ENCODE results near the gene TMEM223. TPM values are rescaled to one million over a fixed set of nuclear protein-coding genes. Genes with fewer than 3 reads are reported as not detected.
A peak's percentile ranks its signal among the peaks of the same experiment; 100 is the strongest.

Gene TMEM223
- polyA plus RNA-seq, 3 donors = 5.7 to 20.4 (median 19.6) TPM

- no peak overlapping the region for H3K9ac ChIP-seq (ENCODE audit: insufficient read depth, low read length, poor library complexity, severe bottlenecking)
- H3K4me1 ChIP-seq (ENCODE audit: control insufficient read depth in 1 of 2, insufficient read depth in 2 of 2, low read length in 2 of 2) = peaks cover 23 to 38% of the 10 kb centered on the region in 2 donors
- Mint-ChIP-seq H3K9me3 (no peaks in the 10 kb centered on the region), H3K36me3 (peaks cover 75 to 85% of the 10 kb centered on the region in 2 donors), H3K27me3 (ENCODE audit: low read depth in 3 of 3) (peaks cover 0 to 1% (median 0%) of the 10 kb centered on the region in 3 donors), H3K27ac (peak overlapping the region in 2 of 7 donors; percentile 61 to 63), H3K4me3 (no peak overlapping the region), H3K4me1 (peaks cover 30% of the 10 kb centered on the region)
- H3K36me3 ChIP-seq (replicated peaks in 1 of 2; ENCODE audit: control insufficient read depth in 1 of 2, insufficient read depth in 2 of 2, low read length in 2 of 2) = peaks cover 82 to 88% of the 10 kb centered on the region in 2 donors
- 83% methylated on average over 2 of the region's 8 CpGs for WGBS (ENCODE audit: insufficient coverage)
- H3K27ac ChIP-seq (ENCODE audit: low read depth in 1 of 2, low read length in 2 of 2) = peak overlapping the region in 1 of 2 donors; percentile 36
- H3K9me3 ChIP-seq (replicated peaks in 1 of 2; ENCODE audit: control insufficient read depth in 1 of 2, insufficient read depth in 1 of 2, low read length in 2 of 2) = no peaks in the 10 kb centered on the region
- no peak overlapping the region for H3K4me2 ChIP-seq (replicated peaks; ENCODE audit: extremely low read depth, low read length, poor library complexity, severe bottlenecking)
- H2AFZ ChIP-seq (ENCODE audit: insufficient read depth, low read depth, low read length, poor library complexity, severe bottlenecking) = no peak overlapping the region
- intact Hi-C loops (cut with micrococcal nuclease) = no loop called here
- H4K20me1 ChIP-seq (ENCODE audit: insufficient read depth, low read length) = peaks cover 73% of the 10 kb centered on the region
- H3K4me3 ChIP-seq (replicated peaks in 1 of 3; ENCODE audit: low read depth in 2 of 3, low read length in 3 of 3) = no peak overlapping the region
- peaks cover 77% of the 10 kb centered on the region for H3K79me2 ChIP-seq (ENCODE audit: insufficient read depth, low read length)
- TF ChIP-seq, protein P1, sequence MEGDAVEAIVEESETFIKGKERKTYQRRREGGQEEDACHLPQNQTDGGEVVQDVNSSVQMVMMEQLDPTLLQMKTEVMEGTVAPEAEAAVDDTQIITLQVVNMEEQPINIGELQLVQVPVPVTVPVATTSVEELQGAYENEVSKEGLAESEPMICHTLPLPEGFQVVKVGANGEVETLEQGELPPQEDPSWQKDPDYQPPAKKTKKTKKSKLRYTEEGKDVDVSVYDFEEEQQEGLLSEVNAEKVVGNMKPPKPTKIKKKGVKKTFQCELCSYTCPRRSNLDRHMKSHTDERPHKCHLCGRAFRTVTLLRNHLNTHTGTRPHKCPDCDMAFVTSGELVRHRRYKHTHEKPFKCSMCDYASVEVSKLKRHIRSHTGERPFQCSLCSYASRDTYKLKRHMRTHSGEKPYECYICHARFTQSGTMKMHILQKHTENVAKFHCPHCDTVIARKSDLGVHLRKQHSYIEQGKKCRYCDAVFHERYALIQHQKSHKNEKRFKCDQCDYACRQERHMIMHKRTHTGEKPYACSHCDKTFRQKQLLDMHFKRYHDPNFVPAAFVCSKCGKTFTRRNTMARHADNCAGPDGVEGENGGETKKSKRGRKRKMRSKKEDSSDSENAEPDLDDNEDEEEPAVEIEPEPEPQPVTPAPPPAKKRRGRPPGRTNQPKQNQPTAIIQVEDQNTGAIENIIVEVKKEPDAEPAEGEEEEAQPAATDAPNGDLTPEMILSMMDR (IDR thresholded peaks at IDR 0.05) = no peak
- no peaks in the 10 kb centered on the region for H3K27me3 ChIP-seq (ENCODE audit: control insufficient read depth in 2 of 2, insufficient read depth in 2 of 2, low read length in 2 of 2)
- peak in 1 of 3 donors; percentile 1 for DNase-seq
Measured at GRCh38 chr11:62794201-62794775, 2.5 kb upstream of the TMEM223 start.

DNA sequence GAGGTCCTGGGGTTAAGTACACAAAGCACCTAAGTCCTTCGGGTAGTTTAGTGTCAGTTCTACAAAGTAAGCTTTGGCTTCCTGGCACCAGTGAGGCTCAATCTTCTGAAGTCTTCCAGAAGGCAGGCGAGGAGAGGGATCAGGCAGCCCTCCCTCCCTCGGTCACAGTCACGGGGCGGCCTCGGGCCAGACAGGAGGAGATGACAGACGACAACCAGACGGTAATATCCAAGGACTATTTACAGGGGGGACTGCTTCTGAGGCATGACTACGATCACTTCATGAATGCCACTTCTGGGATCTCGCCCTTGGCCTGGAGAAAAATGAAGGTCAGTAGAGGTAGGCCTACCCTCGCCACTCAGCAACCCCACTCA lies 383 bp upstream of the TMEM223 start:
- TF ChIP-seq, protein P1 (IDR thresholded peaks at IDR 0.05) = no peak
- Histone ChIP-seq H2AFZ (ENCODE audit: insufficient read depth, low read depth, low read length, poor library complexity, severe bottlenecking) (no peak overlapping the region), H3K4me1 (ENCODE audit: control insufficient read depth in 1 of 2, insufficient read depth in 2 of 2, low read length in 2 of 2) (peaks cover 27 to 57% of the 10 kb centered on the region in 2 donors), H4K20me1 (ENCODE audit: insufficient read depth, low read length) (peaks cover 57% of the 10 kb centered on the region), H3K79me2 (ENCODE audit: insufficient read depth, low read length) (peaks cover 84% of the 10 kb centered on the region), H3K9ac (ENCODE audit: insufficient read depth, low read length, poor library complexity, severe bottlenecking) (peak overlapping the region; percentile 76), H3K27ac (ENCODE audit: low read depth in 1 of 2, low read length in 2 of 2) (peak overlapping the region; percentile 32 to 77), H3K4me2 (replicated peaks; ENCODE audit: extremely low read depth, low read length, poor library complexity, severe bottlenecking) (peak overlapping the region; percentile 78), H3K36me3 (replicated peaks in 1 of 2; ENCODE audit: control insufficient read depth in 1 of 2, insufficient read depth in 2 of 2, low read length in 2 of 2) (peaks cover 67 to 74% of the 10 kb centered on the region in 2 donors), H3K27me3 (ENCODE audit: control insufficient read depth in 2 of 2, insufficient read depth in 2 of 2, low read length in 2 of 2) (no peaks in the 10 kb centered on the region), H3K4me3 (replicated peaks in 1 of 3; ENCODE audit: low read depth in 2 of 3, low read length in 3 of 3) (peak overlapping the region in 1 of 3 experiments; percentile 84), H3K9me3 (replicated peaks in 1 of 2; ENCODE audit: control insufficient read depth in 1 of 2, insufficient read depth in 1 of 2, low read length in 2 of 2) (no peaks in the 10 kb centered on the region)
- Mint-ChIP-seq H3K27me3 (ENCODE audit: low read depth in 3 of 3) (no peaks in the 10 kb centered on the region), H3K9me3 (no peaks in the 10 kb centered on the region), H3K4me1 (peaks cover 43% of the 10 kb centered on the region), H3K4me3 (peak overlapping the region; percentile 83 to 89), H3K27ac (peak overlapping the region; percentile 82 to 95 (median 92)), H3K36me3 (peaks cover 59 to 69% of the 10 kb centered on the region in 2 donors)
- intact Hi-C loops (cut with micrococcal nuclease) = no loop called here
- WGBS (ENCODE audit: insufficient coverage) = 8% methylated on average over 7 of the region's 11 CpGs
- peak in 1 of 3 donors; percentile 20 for DNase-seq

Data from CD14-positive monocyte (primary cell).